Thyroid gland (tissue), 4 donors: ENCODE measurements around the gene AKT1S1. TPM values are rescaled to one million over a fixed set of nuclear protein-coding genes. Genes with fewer than 3 reads are reported as not detected.

Experiments used
- DNase-seq, 2 donors: peaks; one replicate each; pipeline ENCODE4 v3.0.0-alpha.2; 2019
- H3K27ac ChIP-seq, 3 donors: fragments of 200-600 bp; sonication (generic); 1 replicate in 2 of 3; 2 replicates in 1 of 3; pipeline ENCODE4 v1.5.1; 2016 to 2019; ENCODE audit warnings: mild to moderate bottlenecking in 1 of 3, moderate library complexity in 1 of 3
- H3K27me3 ChIP-seq: fragments of 200-600 bp; sonication (generic); one replicate; pipeline ENCODE4 v1.5.1; 2019
- H3K36me3 ChIP-seq, 2 donors: fragments of 200-600 bp; sonication (generic); one replicate each; pipeline ENCODE4 v1.5.1; 2016 to 2019
- H3K4me1 ChIP-seq, 2 donors: fragments of 200-600 bp; sonication (generic); one replicate each; pipeline ENCODE4 v1.5.1; 2017 to 2019
- H3K4me3 ChIP-seq, 3 donors: fragments of 200-600 bp; sonication (generic); replicated peaks in 1 of 3; 1 replicate in 2 of 3; 2 replicates in 1 of 3; pipeline ENCODE4 v1.5.1; 2016; ENCODE audit warnings: mild to moderate bottlenecking in 1 of 3
- H3K9me3 ChIP-seq: fragments of 200-600 bp; sonication (generic); one replicate; pipeline ENCODE4 v1.5.1; 2017
- POLR2A ChIP-seq, 2 donors: fragments of 450-650 bp; IDR thresholded peaks; one replicate each; pipeline ENCODE4 v1.6.1; 2017; ENCODE audit warnings: antibody characterized with exemption in 2 of 2, mild to moderate bottlenecking in 2 of 2, moderate library complexity in 1 of 2
- WGBS, 2 donors: methylation state at CpG; one replicate each; pipeline ENCODE4 v1.1.5; 2017; 5-methylcytosine and 5-hydroxymethylcytosine counted together
- intact Hi-C: fragments of 100-400 bp; cut with DNase I; formaldehyde crosslinking; loops from one replicate; pipeline ENCODE4 v1.15.1; 2023
- total RNA-seq, 4 donors: library from RNA; depleted of rRNA; stranded (reverse); fragments of >200 nt; gene quantifications; one replicate each; pipeline ENCODE4 v1.2.3, GENCODE V29; 2016
- TF ChIP-seq, protein P1 (sequence below), 6 experiments: fragments of 200-600 bp in 3 of 6; fragments of 450-650 bp in 3 of 6; sonication (generic) in 3 of 6; IDR thresholded peaks; one replicate each; pipeline ENCODE4 v1.5.1; 2016 to 2019; ENCODE audit warnings: antibody characterized with exemption in 6 of 6, mild to moderate bottlenecking in 2 of 6, inconsistent platforms in 1 of 6, moderate library complexity in 1 of 6

The AKT1S1 gene
- total RNA-seq, 4 donors from 2014 or later = 16.7 to 26.0 (median 21.5) TPM

GRCh38 chr19:49879243-49879963 is 2.2 kb upstream of the AKT1S1 start:
- Histone ChIP-seq H3K9me3 (no peaks in the 10 kb centered on the region), H3K27me3 (no peaks in the 10 kb centered on the region), H3K27ac (no peak overlapping the region), H3K36me3 (peaks cover 44 to 52% of the 10 kb centered on the region in 2 donors), H3K4me1 (peaks cover 15 to 19% of the 10 kb centered on the region in 2 donors), H3K4me3 (no peak overlapping the region)
- DNase-seq = no peak
- intact Hi-C loops = loop anchor here (10.0 kb wide), 1 partner anchor 115 kb away; the partner anchor contains the start of genes AP2A1 and TSKS
- TF ChIP-seq, protein P1, sequence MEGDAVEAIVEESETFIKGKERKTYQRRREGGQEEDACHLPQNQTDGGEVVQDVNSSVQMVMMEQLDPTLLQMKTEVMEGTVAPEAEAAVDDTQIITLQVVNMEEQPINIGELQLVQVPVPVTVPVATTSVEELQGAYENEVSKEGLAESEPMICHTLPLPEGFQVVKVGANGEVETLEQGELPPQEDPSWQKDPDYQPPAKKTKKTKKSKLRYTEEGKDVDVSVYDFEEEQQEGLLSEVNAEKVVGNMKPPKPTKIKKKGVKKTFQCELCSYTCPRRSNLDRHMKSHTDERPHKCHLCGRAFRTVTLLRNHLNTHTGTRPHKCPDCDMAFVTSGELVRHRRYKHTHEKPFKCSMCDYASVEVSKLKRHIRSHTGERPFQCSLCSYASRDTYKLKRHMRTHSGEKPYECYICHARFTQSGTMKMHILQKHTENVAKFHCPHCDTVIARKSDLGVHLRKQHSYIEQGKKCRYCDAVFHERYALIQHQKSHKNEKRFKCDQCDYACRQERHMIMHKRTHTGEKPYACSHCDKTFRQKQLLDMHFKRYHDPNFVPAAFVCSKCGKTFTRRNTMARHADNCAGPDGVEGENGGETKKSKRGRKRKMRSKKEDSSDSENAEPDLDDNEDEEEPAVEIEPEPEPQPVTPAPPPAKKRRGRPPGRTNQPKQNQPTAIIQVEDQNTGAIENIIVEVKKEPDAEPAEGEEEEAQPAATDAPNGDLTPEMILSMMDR (IDR thresholded peaks at IDR 0.05) = no peak
- TF ChIP-seq POLR2A (IDR thresholded peaks at IDR 0.05) = no peak
- 95 to 98% methylated on average over 12 of the region's 12 CpGs for WGBS, 2 donors

GRCh38 chr19:49878744-49879070 is 1.6 kb upstream of the AKT1S1 start:
- 88 to 90% methylated on average over 9 of the region's 9 CpGs for WGBS, 2 donors
- Histone ChIP-seq H3K36me3 (peaks cover 37 to 45% of the 10 kb centered on the region in 2 donors), H3K27me3 (no peaks in the 10 kb centered on the region), H3K27ac (no peak overlapping the region), H3K4me3 (no peak overlapping the region), H3K4me1 (peaks cover 15 to 19% of the 10 kb centered on the region in 2 donors), H3K9me3 (no peaks in the 10 kb centered on the region)
- no peak for TF ChIP-seq POLR2A (IDR thresholded peaks at IDR 0.05)
- TF ChIP-seq, protein P1 (IDR thresholded peaks at IDR 0.05) = no peak
- DNase-seq = no peak
- intact Hi-C loops = loop anchor here (10.0 kb wide), 1 partner anchor 114 kb away; the partner anchor contains the start of genes AP2A1 and TSKS

GRCh38 chr19:49877879-49878743 is 956 bp upstream of the AKT1S1 start:
- peak overlapping the region; percentile 90 to 100 (median 98) for H3K27ac ChIP-seq
- no peaks in the 10 kb centered on the region for H3K9me3 ChIP-seq
- peaks cover 15 to 19% of the 10 kb centered on the region in 2 donors for H3K4me1 ChIP-seq
- H3K4me3 ChIP-seq = peak overlapping the region; percentile 33 to 49 (median 47)
- peak; percentile 98 for DNase-seq
- intact Hi-C loops = loop anchor here (10.0 kb wide), 1 partner anchor 113 kb away; the partner anchor contains the start of genes AP2A1 and TSKS
- H3K36me3 ChIP-seq = peaks cover 31 to 39% of the 10 kb centered on the region in 2 donors
- H3K27me3 ChIP-seq = no peaks in the 10 kb centered on the region
- 13% methylated on average over 24 to 29 of the region's 41 CpGs for WGBS, 2 donors
- TF ChIP-seq POLR2A (IDR thresholded peaks at IDR 0.05) = no peak
- TF ChIP-seq, protein P1 (IDR thresholded peaks at IDR 0.05) = no peak

- H3K36me3 ChIP-seq = peaks cover 15 to 23% of the 10 kb centered on the region in 2 donors
- WGBS, 2 donors = 1% methylated on average over 11 to 16 of the region's 46 CpGs
- peak overlapping the region; percentile 98 to 100 (median 98) for H3K27ac ChIP-seq
- H3K9me3 ChIP-seq = no peaks in the 10 kb centered on the region
- peak; percentile 98 to 99 for DNase-seq
- intact Hi-C loops = loop anchor here (10.0 kb wide), 1 partner anchor 112 kb away; the partner anchor contains the start of genes AP2A1 and TSKS
- H3K4me1 ChIP-seq = peaks cover 15 to 19% of the 10 kb centered on the region in 2 donors
- TF ChIP-seq, protein P1 (IDR thresholded peaks at IDR 0.05) = no peak
- peak in 1 of 2 donors; percentile 41 for TF ChIP-seq POLR2A (IDR thresholded peaks at IDR 0.05)
- H3K4me3 ChIP-seq = peak overlapping the region; percentile 65 to 99 (median 96)
- no peaks in the 10 kb centered on the region for H3K27me3 ChIP-seq
Measured at GRCh38 chr19:49876422-49877019, 634 bp downstream of the AKT1S1 start.
